OCI-M2 (cell line): Measurements from ENCODE around the gene PRSS33.

ENCODE experiments used
- DNase-seq: peaks from one replicate; lab custom pipeline; 2025; ENCODE audit not compliant: unreplicated experiment; lab: John Stamatoyannopoulos, UW

Gene PRSS33

GRCh38 chr16:2821487-2822157 is 34.3 kb upstream of the PRSS33 start:
- DNase-seq = no peak

DNA sequence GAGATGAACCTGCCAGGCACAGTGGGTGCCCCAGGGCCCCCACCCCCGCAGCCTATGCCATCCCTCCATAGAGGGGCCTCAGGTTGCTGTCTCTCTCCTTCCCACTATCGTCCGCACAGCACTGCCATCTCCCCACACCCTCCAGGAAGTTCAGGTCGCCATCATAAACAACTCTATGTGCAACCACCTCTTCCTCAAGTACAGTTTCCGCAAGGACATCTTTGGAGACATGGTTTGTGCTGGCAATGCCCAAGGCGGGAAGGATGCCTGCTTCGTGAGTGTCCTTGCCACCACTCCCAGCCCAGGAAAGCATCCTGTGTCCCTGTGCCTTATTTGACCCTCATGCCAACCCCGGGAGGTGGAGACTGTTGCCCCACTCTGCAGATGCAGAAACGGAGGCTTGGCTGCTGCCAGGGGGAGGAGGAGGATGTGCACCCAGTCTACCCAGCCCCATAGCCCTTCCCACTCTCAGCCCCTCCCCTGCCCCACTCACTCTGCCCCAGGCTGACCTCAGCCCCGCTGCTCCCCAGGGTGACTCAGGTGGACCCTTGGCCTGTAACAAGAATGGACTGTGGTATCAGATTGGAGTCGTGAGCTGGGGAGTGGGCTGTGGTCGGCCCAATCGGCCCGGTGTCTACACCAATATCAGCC is 33.6 kb upstream of the PRSS33 start:
- no peak for DNase-seq

DNA sequence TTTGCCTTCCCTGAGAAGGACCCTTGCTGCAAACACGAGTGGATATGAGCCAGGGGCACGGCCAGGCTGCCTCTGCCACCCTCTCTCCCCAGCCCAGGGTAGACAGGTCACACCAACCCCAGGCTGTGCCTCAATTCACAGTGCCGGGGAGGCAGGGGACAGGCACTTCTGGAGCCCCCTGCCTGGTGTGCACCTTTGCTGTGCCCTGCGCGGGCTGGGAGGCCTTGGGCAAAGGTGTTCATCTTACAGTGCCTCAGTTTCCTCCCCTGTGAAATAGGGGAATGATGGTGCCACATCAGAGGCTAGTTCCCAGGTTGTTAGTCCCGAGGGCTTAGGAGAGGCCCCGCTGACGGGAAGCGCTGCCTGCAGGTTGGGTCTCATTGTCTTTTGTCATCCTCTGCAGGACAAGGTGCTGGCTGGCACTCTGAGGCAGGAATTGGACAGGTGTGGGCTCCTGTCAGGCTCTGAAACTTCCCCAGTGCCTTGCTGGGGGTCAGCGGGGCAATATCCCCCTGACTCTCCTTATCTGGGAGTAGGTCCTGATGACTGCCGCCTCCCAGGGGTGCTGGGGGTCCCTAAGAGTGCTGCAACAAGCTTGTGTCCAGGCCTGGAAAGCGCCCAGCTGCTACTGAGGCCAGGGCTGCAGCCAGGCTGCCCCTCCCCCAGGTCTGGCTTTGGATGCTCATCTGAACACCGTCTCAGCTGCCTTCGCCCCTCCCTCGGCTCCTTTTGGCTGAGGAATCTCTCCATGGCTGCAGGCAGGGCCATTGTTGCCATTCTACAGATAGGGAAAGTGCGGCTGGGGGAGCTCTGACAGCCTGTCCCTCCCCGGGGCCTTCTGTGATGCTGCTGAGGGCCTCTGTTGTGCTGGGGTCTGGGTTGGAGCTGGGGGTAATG is 32.8 kb upstream of the PRSS33 start:
- no peak for DNase-seq

- no peak for DNase-seq
Observed at GRCh38 chr16:2819179-2819938, 32.0 kb upstream of the PRSS33 start.

- no peak for DNase-seq
Observed at GRCh38 chr16:2818272-2818876, 31.0 kb upstream of the PRSS33 start.

GRCh38 chr16:2817340-2818271 is 30.2 kb upstream of the PRSS33 start:
- no peak for DNase-seq

DNA sequence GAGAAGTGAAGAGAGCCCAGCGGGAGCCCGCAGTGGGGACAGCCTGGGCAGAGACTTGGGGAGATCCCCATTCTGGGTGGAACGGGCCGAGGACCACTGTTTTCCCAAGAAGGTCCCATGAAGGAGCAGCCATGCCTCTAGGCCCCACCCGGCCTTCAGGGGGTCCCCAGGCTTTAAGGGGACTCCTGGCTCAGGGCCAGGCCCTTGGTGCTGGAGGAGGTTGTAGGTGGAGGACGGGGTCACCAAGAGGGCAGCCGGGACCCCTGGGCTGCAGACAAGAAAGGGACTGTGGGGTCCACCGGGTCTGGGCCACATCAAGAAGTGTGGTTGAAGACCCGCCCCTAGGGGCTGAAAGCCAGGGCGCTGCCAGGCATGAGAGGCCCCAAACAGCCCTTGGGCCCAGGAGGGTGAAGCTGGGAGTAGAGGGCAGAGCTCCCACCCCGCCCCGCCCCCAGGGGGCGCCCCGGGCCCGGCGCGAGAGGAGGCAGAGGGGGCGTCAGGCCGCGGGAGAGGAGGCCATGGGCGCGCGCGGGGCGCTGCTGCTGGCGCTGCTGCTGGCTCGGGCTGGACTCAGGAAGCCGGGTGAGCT is 29.5 kb upstream of the PRSS33 start, which contains the start of gene PRSS21:
Gene PRSS21 (plus strand): TSS at position 487 of the 589 bp plus-strand sequence. CDS start 32 bp downstream, at position 519.
- no peak for DNase-seq

- no peak for DNase-seq
Observed at GRCh38 chr16:2815299-2815771, 28.0 kb upstream of the PRSS33 start.

GRCh38 chr16:2814551-2815298 is 27.4 kb upstream of the PRSS33 start:
- DNase-seq = no peak

GRCh38 chr16:2813771-2814221 is 26.4 kb upstream of the PRSS33 start:
- DNase-seq = no peak

- DNase-seq = no peak
Observed at GRCh38 chr16:2811703-2812471, 24.5 kb upstream of the PRSS33 start.

DNA sequence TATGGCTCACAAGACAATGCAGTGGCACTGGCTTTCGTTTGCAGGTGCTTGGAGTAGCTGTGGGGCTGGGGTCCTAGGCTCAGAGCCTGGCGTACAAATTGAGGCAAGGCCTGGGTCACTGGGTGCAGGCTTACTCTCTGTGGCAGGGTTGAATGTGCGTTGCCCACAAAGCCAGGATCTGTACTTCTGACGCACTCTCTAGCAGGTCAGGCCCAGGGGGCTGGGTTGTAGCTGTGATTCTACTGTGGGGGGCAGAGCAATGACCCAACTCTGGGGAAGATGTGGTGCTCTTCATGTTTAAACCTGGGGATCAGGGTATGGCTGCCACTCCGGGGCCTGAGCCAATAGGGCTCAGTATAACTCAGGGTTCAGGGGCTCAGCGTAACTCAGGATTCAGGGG is 23.3 kb upstream of the PRSS33 start:
- no peak for DNase-seq

GRCh38 chr16:2809149-2809760 is 21.9 kb upstream of the PRSS33 start:
- no peak for DNase-seq

- DNase-seq = no peak
Observed at GRCh38 chr16:2808181-2808580, 20.8 kb upstream of the PRSS33 start.

DNA sequence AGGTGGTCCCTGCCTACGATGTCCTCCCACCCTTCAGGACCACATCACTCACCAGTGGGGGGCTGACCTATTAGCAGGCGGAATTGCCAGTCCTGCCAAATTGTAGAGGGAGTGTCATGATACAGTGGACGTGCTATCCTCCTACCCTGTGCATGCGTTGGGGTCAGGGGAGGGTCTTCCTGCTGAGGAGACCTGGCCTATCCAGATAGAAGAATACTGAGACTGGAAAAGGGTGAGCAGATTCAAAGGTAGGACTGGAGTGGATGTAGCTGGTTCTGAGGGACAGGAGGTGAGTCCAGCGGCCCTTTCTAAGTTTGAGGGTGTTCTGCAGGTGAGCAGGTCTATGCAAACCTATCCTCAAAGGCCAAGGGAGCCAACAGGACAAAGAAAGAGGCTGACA is 18.9 kb upstream of the PRSS33 start:
- no peak for DNase-seq

- DNase-seq = no peak
Observed at GRCh38 chr16:2804728-2805127, 17.4 kb upstream of the PRSS33 start.
